ENCODE data around the gene YTHDF2.
"Not testable (repeated sequence)": the region's sequence is repeated elsewhere in the genome, so short reads cannot be mapped to it uniquely, and the experiment has no call there.

YTHDF2 gene

GRCh38 chr1:28736450-28737306 is at the start of gene YTHDF2:
Gene YTHDF2, plus strand, starts transcription at chr1:28736940. Its CDS starts 181 bp downstream, at chr1:28737121.
- peak; percentile 97 for DNase-seq (ENCODE audit: low spot score)

DNA sequence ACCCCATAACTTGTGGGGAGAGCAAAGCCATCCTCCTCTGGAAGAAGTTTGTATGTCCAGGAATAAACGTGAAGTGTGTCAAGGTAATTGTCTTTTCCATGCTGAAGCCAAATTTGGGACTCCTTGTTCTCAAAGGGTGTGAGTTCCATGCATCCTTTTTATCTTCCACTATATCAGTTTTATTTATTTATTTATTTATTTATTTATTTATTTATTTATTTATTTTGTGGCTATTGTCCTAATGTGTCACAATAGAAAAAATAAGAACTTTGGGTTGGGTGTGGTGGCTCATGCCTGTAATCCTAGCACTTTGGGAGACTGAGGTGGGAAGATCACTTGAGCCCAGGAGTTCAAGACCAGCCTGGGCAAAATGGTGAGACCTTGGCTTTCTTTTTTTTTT is 45.1 kb upstream of the YTHDF2 start:
- DNase-seq (ENCODE audit: low spot score): not testable (repeated sequence)

GRCh38 chr1:28703629-28704028 is 33.1 kb upstream of the YTHDF2 start:
- DNase-seq (ENCODE audit: low spot score): no peak

- no peak for DNase-seq (ENCODE audit: low spot score)
Observed at GRCh38 chr1:28716336-28716735, 20.4 kb upstream of the YTHDF2 start.

GRCh38 chr1:28718166-28718565 is 18.6 kb upstream of the YTHDF2 start:
- DNase-seq (ENCODE audit: low spot score): no peak

GRCh38 chr1:28718586-28719331 is 18.0 kb upstream of the YTHDF2 start:
- DNase-seq (ENCODE audit: low spot score): peak; percentile 18

DNA sequence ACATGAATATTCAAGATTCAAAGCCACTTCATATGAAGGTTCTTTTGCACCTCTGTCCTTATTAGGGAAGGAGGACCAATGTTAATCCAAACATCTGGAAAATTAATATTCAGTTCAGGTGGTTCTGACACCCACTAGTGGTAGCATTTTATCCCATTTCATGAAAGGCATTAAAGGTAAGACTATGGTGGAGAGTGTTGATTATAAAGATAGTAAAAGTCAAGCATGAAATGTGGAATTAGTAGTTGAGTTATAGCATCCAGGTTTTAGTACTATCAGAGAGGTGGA is 17.5 kb upstream of the YTHDF2 start:
- DNase-seq (ENCODE audit: low spot score): no peak

DNA sequence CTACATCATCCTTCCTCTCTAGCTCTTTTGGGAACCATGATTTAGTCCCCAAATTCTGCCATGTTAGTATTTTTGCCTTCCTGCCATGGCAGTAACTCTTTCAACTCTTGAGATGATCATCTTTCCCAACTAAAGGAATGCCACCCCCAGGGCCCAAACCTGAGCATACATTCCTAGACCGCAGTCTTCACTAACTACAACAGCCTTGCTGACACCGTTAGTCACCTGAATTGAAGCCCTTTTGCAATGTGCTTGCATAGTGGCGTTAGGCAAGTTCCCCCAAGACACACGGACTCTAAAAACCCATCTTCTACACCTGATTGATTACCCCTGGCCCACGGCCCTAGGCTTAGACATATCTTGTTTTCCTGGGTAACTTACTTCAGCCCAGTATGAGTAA is 16.4 kb upstream of the YTHDF2 start:
- no peak for DNase-seq (ENCODE audit: low spot score)

GRCh38 chr1:28721927-28722326 is 14.8 kb upstream of the YTHDF2 start:
- not testable (repeated sequence) for DNase-seq (ENCODE audit: low spot score)

- DNase-seq (ENCODE audit: low spot score): not testable (repeated sequence)
Observed at GRCh38 chr1:28725365-28725764, 11.4 kb upstream of the YTHDF2 start.

DNA sequence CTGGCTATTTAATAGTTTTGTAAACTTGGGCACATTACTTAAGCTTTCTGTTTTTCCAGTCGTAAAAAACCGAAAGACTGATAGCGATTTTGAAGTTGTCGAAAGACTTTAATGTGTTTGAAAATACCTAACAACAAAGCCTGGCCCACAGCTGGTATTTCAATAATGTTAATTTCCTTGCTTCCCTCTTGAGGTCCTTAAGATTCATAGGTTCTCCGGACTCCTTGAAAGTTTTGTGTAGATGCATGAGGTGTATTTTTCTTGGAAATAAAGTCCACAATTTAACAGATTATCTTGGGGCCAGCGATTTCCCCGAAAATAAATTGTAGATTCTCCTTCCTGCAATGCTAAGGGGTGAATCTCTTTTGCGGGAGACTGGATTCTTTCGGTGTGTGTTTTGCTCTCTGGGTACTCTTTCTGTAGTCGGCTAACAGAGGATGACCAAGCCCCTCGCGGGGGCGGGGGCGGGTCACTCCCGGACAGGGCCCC is 735 bp upstream of the YTHDF2 start:
- peak; percentile 15 for DNase-seq (ENCODE audit: low spot score)

- DNase-seq (ENCODE audit: low spot score): peak; percentile 39
Observed at GRCh38 chr1:28737307-28738132, 780 bp downstream of the YTHDF2 start.

DNA sequence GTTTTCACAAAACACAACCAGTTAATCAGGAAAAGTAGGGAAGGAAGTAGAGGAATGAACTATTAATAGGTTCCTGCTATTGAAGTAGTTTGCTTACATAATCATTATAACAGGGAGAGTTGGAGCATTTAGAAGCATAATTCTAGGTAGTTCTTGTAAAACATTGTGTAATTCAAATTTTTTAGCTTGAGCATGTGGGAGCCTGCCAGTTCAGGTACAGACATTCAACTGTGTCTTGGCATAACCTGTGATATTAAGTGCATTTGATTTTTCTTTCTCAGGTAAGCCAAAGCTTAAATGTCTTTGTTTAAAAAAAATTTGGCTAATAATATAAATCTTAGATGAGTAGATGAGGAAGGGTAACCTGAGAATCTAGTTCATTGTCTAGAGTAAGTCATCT is 3.4 kb downstream of the YTHDF2 start:
- DNase-seq (ENCODE audit: low spot score): no peak

DNA sequence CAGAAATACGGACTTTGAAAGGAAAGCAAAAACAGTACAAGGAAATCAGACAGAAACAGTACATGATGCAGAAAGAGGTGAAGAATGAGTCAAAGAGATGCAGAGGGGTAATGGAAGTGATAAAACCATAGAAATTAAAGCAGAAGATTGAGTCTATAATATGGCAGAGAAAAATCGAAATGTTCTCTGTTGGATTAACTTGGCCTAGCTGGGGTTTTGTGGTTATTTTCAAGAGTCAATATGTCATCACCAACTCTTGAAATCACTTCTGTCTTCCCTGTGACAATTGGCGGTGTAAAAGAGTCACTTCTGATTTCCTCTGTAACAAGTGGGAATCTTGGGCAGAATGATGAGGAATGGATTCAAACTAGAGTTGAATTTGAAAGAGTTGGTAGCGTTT is 7.4 kb downstream of the YTHDF2 start:
- DNase-seq (ENCODE audit: low spot score): no peak

- no peak for DNase-seq (ENCODE audit: low spot score)
Observed at GRCh38 chr1:28745653-28746173, 9.0 kb downstream of the YTHDF2 start.

GRCh38 chr1:28750330-28750729 is 13.6 kb downstream of the YTHDF2 start:
- no peak for DNase-seq (ENCODE audit: low spot score)

- DNase-seq (ENCODE audit: low spot score): not testable (repeated sequence)
Observed at GRCh38 chr1:28750771-28751294, 14.1 kb downstream of the YTHDF2 start.

DNA sequence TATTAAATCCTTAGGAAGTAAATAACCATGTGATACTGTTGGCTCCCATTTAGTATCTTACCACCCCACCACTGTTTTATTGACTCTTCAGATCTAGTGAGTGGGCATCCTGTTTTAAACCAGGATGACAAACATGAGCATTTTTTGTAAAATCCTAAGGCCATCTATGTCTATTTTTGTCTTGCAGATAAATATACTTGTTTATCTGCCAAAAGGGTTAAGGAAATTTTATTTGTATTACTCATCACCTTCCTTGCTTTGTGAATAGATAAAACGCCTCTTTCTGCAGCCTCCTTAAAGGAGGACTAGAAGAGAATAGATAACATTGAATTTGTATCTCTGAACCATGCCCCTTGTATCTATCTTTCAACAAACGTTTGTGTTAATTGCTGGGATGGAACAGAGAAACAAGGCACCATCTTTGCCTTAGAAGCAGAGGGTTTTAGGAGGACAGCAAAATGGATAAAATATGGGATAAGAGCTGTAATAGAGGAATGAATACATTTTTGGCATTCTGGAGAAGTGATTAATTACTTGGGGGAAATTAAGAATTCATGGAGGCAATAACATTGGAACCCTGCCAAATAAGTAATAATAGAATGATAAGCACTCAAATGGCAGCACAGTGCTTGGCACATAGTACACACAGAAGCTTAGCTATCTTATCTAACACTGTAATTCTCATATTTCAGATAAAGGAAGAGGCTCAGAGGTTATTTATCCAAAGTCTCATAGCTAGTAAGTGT is 14.7 kb downstream of the YTHDF2 start:
- DNase-seq (ENCODE audit: low spot score): peak; percentile 20

GRCh38 chr1:28755701-28756100 is 19.0 kb downstream of the YTHDF2 start:
- no peak for DNase-seq (ENCODE audit: low spot score)

GRCh38 chr1:28756846-28757245 is 20.1 kb downstream of the YTHDF2 start:
- peak; percentile 28 for DNase-seq (ENCODE audit: low spot score)

DNA sequence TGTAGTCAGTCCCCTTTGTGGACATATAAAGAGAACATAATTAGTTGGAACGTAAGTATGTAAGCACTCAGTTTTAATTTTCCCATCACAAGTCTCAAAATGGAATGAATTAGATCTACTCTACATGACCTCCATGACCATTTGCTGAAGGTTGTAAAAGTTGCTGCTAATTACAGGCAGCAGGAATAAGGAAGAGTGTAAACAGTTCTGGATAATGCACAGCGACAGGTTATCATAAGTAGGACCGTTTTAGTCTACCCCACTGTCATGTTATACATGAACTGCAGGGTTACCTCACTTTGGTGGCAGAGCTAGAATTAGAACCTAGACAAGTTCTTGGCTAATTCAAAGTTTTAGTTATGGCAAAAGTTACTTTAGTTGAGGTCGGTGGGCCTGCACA is 21.7 kb downstream of the YTHDF2 start:
- DNase-seq (ENCODE audit: low spot score): no peak

All from hematopoietic multipotent progenitor cell treated with erythropoietin and hydrocortisone succinate and interleukin-3 and kit ligand, for 17 days (in vitro differentiated cells).